Measurements from ENCODE around the gene SOWAHA.

GRCh38 chr5:132770476-132771159, 42.5 kb upstream of the SOWAHA start:
- TF ChIP-seq CTCF (IDR thresholded peaks at IDR 0.05), result no peak
- TF ChIP-seq POLR2AphosphoS5 (IDR thresholded peaks at IDR 0.05), result no peak
